ENCODE measurements around the gene UBL4B. TPM values are rescaled to one million over a fixed set of nuclear protein-coding genes. Genes with fewer than 3 reads are reported as not detected.
"Not testable (repeated sequence)": the region's sequence is repeated elsewhere in the genome, so short reads cannot be mapped to it uniquely, and the experiment has no call there.

The UBL4B gene
- total RNA-seq: not detected
- long read RNA-seq: 0 reads

- intact Hi-C loops (cut with DNase I): no loop called here
- ATAC-seq (no peak), DNase-seq (ENCODE audit: missing footprints) (no peak)
These were observed at the start of gene UBL4B for GRCh38 chr1:110112143-110112542. TSS of gene UBL4B (plus strand) at chr1:110112443. CDS start at chr1:110112535, 92 bp downstream.

- DNase-seq (ENCODE audit: missing footprints) (no peak), ATAC-seq (no peak)
- intact Hi-C loops (cut with DNase I): no loop called here
These were observed 49.6 kb upstream of the UBL4B start for GRCh38 chr1:110062612-110063011.

- ATAC-seq (no peak), DNase-seq (ENCODE audit: missing footprints) (no peak)
- intact Hi-C loops (cut with DNase I): no loop called here
These were observed 48.5 kb upstream of the UBL4B start for GRCh38 chr1:110063781-110064180.

- intact Hi-C loops (cut with DNase I): no loop called here
- ATAC-seq (no peak), DNase-seq (ENCODE audit: missing footprints) (no peak)
These were observed 47.5 kb upstream of the UBL4B start for GRCh38 chr1:110064576-110065337.

GRCh38 chr1:110065841-110066240 is 46.4 kb upstream of the UBL4B start:
- ATAC-seq: no peak
- no peak for DNase-seq (ENCODE audit: missing footprints)
- intact Hi-C loops (cut with DNase I): no loop called here

- no peak for DNase-seq (ENCODE audit: missing footprints)
- no peak for ATAC-seq
- intact Hi-C loops (cut with DNase I): no loop called here
These were observed 44.8 kb upstream of the UBL4B start for GRCh38 chr1:110067479-110067892.

- ATAC-seq: no peak
- intact Hi-C loops (cut with DNase I): no loop called here
- no peak for DNase-seq (ENCODE audit: missing footprints)
These were observed 44.2 kb upstream of the UBL4B start for GRCh38 chr1:110067893-110068645.

GRCh38 chr1:110068646-110069403 is 43.4 kb upstream of the UBL4B start:
- no peak for DNase-seq (ENCODE audit: missing footprints)
- no peak for ATAC-seq
- intact Hi-C loops (cut with DNase I): no loop called here

- DNase-seq (ENCODE audit: missing footprints) (no peak), ATAC-seq (peak; percentile 24)
- intact Hi-C loops (cut with DNase I): no loop called here
These were observed 42.6 kb upstream of the UBL4B start for GRCh38 chr1:110069404-110070281.

- no peak for DNase-seq (ENCODE audit: missing footprints)
- intact Hi-C loops (cut with DNase I): no loop called here
- no peak for ATAC-seq
These were observed 42.0 kb upstream of the UBL4B start for GRCh38 chr1:110070282-110070669.

- intact Hi-C loops (cut with DNase I): no loop called here
- ATAC-seq (no peak), DNase-seq (ENCODE audit: missing footprints) (no peak)
These were observed 41.5 kb upstream of the UBL4B start, which contains the start of gene ALX3 for GRCh38 chr1:110070671-110071242. TSS of gene ALX3 (minus strand) at chr1:110070672. CDS start at chr1:110070612, 60 bp downstream.

- intact Hi-C loops (cut with DNase I): no loop called here
- ATAC-seq: no peak
- DNase-seq (ENCODE audit: missing footprints): no peak
These were observed 38.1 kb upstream of the UBL4B start for GRCh38 chr1:110074166-110074565.

GRCh38 chr1:110076789-110077500 is 35.3 kb upstream of the UBL4B start:
- DNase-seq (ENCODE audit: missing footprints): no peak
- no peak for ATAC-seq
- intact Hi-C loops (cut with DNase I): no loop called here

- DNase-seq (ENCODE audit: missing footprints); ATAC-seq; intact Hi-C loops (cut with DNase I): not testable (repeated sequence)
These were observed 32.2 kb upstream of the UBL4B start for GRCh38 chr1:110079995-110080394.

GRCh38 chr1:110081061-110081460 is 31.2 kb upstream of the UBL4B start:
- DNase-seq (ENCODE audit: missing footprints): no peak
- intact Hi-C loops (cut with DNase I): no loop called here
- no peak for ATAC-seq

GRCh38 chr1:110082477-110082876 is 29.8 kb upstream of the UBL4B start:
- ATAC-seq: no peak
- intact Hi-C loops (cut with DNase I): no loop called here
- DNase-seq (ENCODE audit: missing footprints): no peak

GRCh38 chr1:110083061-110083865 is 29.0 kb upstream of the UBL4B start:
- DNase-seq (ENCODE audit: missing footprints) (no peak), ATAC-seq (no peak)
- intact Hi-C loops (cut with DNase I): no loop called here

Measured in Right ventricle myocardium inferior (tissue), 1 donor.